ENCODE measurements around the gene PLEKHA6.
A peak's percentile ranks its signal among the peaks of the same experiment; 100 is the strongest.

The PLEKHA6 gene

DNA sequence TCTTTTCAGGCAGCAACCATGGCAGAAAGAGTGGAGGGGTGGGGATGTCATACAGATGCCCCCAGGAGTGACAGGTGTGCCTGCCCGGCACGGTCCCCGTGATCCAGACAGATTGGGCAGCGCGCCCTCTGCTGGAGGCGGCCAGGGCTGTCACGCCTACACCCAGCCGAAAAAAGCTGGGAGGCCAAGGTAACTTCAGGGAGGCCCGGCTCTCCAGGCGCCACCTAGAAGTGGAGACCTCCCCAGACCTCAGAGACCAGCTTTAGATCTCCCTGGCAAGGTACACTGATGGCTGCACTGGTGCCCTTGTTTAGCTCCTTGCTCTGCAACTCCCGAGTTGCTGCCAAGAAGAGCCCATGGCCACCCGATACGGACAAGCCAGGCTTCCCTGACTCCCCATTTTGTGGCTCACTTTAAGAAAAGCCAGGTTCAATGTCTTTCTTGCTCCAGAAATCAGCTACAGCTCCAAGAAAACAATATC is 152.6 kb downstream of the PLEKHA6 start:
- no peak overlapping the region for H3K9ac ChIP-seq (ENCODE audit: low read depth, low read length)
- H3K36me3 ChIP-seq (ENCODE audit: insufficient read depth, low read length), result no peaks in the 10 kb centered on the region
- H3K27me3 ChIP-seq (ENCODE audit: control insufficient read depth, insufficient read depth, low read length), result peaks cover 47% of the 10 kb centered on the region
- H3K9me3 ChIP-seq (replicated peaks; ENCODE audit: low read length), result no peaks in the 10 kb centered on the region
- no peak overlapping the region for H3K4me3 ChIP-seq (ENCODE audit: low read length)
- H3K4me2 ChIP-seq (ENCODE audit: low read length), result no peak overlapping the region
- H3K4me1 ChIP-seq (ENCODE audit: control insufficient read depth, insufficient read depth, low read length), result no peaks in the 10 kb centered on the region

GRCh38 chr1:204206121-204206520 is 153.6 kb downstream of the PLEKHA6 start:
- Histone ChIP-seq H3K4me3 (ENCODE audit: low read length) (no peak overlapping the region), H3K4me1 (ENCODE audit: control insufficient read depth, insufficient read depth, low read length) (no peaks in the 10 kb centered on the region), H3K36me3 (ENCODE audit: insufficient read depth, low read length) (no peaks in the 10 kb centered on the region), H3K4me2 (ENCODE audit: low read length) (no peak overlapping the region), H3K9me3 (replicated peaks; ENCODE audit: low read length) (no peaks in the 10 kb centered on the region), H3K27me3 (ENCODE audit: control insufficient read depth, insufficient read depth, low read length) (peaks cover 41% of the 10 kb centered on the region), H3K9ac (ENCODE audit: low read depth, low read length) (no peak overlapping the region)

DNA sequence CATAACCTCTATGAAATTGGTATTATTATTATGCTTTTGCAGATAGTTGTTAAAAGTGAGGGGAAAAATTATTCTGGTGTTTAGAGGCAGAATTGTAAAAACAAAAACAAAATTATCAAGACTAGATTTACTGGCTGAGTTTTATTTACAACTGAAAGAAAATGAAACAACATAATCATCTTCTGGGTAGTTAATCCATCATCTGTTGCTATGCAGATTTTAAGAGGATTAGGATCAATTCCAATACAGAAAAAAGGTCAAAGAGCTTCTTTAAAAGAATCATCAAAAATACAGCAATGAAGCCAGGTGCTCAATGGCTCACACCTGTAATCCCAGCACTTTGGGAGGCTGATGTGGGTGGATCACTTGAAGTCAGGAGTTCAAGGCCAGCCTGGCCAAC is 154.2 kb downstream of the PLEKHA6 start:
- Histone ChIP-seq H3K4me1 (ENCODE audit: control insufficient read depth, insufficient read depth, low read length) (no peaks in the 10 kb centered on the region), H3K4me3 (ENCODE audit: low read length) (no peak overlapping the region), H3K4me2 (ENCODE audit: low read length) (no peak overlapping the region), H3K9me3 (replicated peaks; ENCODE audit: low read length) (no peaks in the 10 kb centered on the region), H3K27me3 (ENCODE audit: control insufficient read depth, insufficient read depth, low read length) (peaks cover 38% of the 10 kb centered on the region), H3K9ac (ENCODE audit: low read depth, low read length) (no peak overlapping the region), H3K36me3 (ENCODE audit: insufficient read depth, low read length) (no peaks in the 10 kb centered on the region)

GRCh38 chr1:204204944-204205343 is 154.8 kb downstream of the PLEKHA6 start:
- H3K27me3 ChIP-seq (ENCODE audit: control insufficient read depth, insufficient read depth, low read length), result peaks cover 35% of the 10 kb centered on the region
- H3K36me3 ChIP-seq (ENCODE audit: insufficient read depth, low read length), result no peaks in the 10 kb centered on the region
- H3K4me1 ChIP-seq (ENCODE audit: control insufficient read depth, insufficient read depth, low read length), result no peaks in the 10 kb centered on the region
- H3K4me3 ChIP-seq (ENCODE audit: low read length), result no peak overlapping the region
- no peak overlapping the region for H3K9ac ChIP-seq (ENCODE audit: low read depth, low read length)
- no peak overlapping the region for H3K4me2 ChIP-seq (ENCODE audit: low read length)
- H3K9me3 ChIP-seq (replicated peaks; ENCODE audit: low read length), result no peaks in the 10 kb centered on the region

DNA sequence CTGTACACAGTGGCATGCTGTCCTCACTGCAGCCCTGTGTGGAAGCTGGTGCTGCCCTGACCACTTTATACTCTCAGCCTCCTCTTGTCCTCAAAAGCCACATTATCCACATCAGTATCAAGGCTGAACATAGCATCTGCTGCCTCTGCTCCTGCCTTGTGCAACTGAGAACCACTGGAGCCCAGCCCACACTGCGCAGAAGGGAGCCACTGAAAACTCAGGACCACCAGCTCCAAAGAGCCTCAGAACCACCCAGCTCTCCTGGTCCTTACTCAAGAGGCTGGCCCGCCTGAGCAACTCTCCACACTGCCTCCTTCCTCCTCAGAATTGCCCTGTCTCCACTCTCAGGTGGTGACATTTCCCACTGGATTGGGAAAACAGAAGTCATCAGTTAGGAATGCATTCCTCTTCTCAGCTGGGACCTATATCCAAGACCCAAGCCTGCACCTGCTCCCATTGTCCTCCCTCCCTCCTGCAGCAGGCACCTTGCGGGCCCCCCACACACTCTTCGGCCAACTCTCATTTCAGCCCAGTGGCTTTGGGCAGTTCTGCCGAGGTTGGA is 156.4 kb downstream of the PLEKHA6 start:
- Histone ChIP-seq H3K27me3 (ENCODE audit: control insufficient read depth, insufficient read depth, low read length) (peaks cover 34% of the 10 kb centered on the region), H3K4me3 (ENCODE audit: low read length) (no peak overlapping the region), H3K4me1 (ENCODE audit: control insufficient read depth, insufficient read depth, low read length) (peaks cover 13% of the 10 kb centered on the region), H3K36me3 (ENCODE audit: insufficient read depth, low read length) (no peaks in the 10 kb centered on the region), H3K4me2 (ENCODE audit: low read length) (no peak overlapping the region), H3K9ac (ENCODE audit: low read depth, low read length) (no peak overlapping the region), H3K9me3 (replicated peaks; ENCODE audit: low read length) (no peaks in the 10 kb centered on the region)

DNA sequence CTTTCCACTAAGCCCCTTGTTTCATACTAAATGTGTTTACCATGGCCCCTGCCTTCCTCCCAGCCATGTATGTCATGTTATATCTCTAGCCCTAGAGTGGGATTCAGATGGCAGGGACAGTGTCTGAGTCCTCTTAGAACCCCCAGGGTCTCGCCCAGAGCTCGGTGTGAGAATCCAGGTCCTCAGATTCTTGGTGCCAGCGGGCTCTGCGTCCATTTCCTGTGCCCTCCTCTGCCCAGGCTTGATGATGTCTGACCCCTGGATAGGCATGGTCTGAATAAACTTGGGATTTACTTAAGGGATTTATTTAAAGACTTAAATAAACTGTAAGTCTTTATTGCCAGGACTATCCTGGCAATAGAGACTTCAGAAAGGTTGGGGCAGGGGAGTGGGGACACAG is 157.2 kb downstream of the PLEKHA6 start:
- H3K4me1 ChIP-seq (ENCODE audit: control insufficient read depth, insufficient read depth, low read length), result peaks cover 16% of the 10 kb centered on the region
- no peak overlapping the region for H3K9ac ChIP-seq (ENCODE audit: low read depth, low read length)
- H3K9me3 ChIP-seq (replicated peaks; ENCODE audit: low read length), result no peaks in the 10 kb centered on the region
- no peak overlapping the region for H3K4me3 ChIP-seq (ENCODE audit: low read length)
- no peaks in the 10 kb centered on the region for H3K36me3 ChIP-seq (ENCODE audit: insufficient read depth, low read length)
- H3K27me3 ChIP-seq (ENCODE audit: control insufficient read depth, insufficient read depth, low read length), result peaks cover 34% of the 10 kb centered on the region
- no peak overlapping the region for H3K4me2 ChIP-seq (ENCODE audit: low read length)

DNA sequence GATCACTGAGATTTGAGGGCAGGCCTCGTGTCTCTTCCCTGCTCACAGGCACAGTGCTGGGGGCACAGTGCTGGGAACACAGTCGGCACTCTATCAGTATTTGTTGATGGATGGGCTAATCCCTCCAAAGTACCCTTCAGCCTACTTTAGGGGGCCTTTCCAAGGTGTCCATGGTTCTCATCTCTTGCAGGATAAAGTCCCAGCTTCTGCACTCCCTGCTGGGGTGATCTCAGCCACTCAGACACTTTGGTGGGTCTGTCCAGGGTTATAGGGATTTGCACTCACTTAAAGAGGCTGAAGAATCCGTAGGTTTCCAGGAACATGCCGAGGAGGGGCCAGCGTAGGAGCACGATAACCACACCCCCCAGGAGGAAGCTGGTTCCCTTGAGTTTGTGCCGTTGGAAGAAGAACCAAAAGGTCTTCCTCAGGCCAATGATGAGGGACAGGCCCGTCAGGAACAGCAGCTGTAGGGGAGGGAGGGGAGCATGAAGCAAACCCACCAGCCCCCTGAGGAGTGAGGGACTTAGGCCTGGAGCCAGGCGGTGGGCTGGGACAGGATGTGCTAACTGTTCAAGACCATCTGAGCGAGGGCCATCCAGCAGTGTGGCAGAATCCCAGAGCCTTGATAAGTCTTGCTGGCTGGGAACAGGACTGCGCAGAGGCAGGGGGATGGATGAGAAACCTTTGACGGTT is 158.2 kb downstream of the PLEKHA6 start:
- H3K4me1 ChIP-seq (ENCODE audit: control insufficient read depth, insufficient read depth, low read length), result peaks cover 16% of the 10 kb centered on the region
- peaks cover 34% of the 10 kb centered on the region for H3K27me3 ChIP-seq (ENCODE audit: control insufficient read depth, insufficient read depth, low read length)
- no peaks in the 10 kb centered on the region for H3K9me3 ChIP-seq (replicated peaks; ENCODE audit: low read length)
- no peak overlapping the region for H3K9ac ChIP-seq (ENCODE audit: low read depth, low read length)
- no peaks in the 10 kb centered on the region for H3K36me3 ChIP-seq (ENCODE audit: insufficient read depth, low read length)
- no peak overlapping the region for H3K4me3 ChIP-seq (ENCODE audit: low read length)
- H3K4me2 ChIP-seq (ENCODE audit: low read length), result no peak overlapping the region

DNA sequence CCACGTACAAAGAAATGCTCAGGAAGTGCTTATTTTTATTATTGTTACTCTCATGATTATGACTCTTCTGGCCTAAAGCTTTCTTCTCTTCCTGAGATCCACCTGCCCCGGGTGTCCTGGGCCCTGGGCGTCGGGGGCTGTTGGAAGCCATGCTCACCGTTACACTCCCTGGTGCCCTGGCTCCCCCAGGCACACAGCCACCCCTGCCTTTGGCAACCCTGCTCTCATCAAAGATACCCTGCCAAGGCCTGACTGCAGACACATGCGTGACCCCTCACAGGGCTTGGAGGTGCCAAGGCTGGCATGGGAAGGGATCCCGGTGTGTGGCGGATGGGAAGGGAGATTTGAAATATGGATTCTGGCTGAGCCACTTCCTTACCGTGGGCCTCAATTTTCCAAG is 160.2 kb downstream of the PLEKHA6 start:
- Histone ChIP-seq H3K4me1 (ENCODE audit: control insufficient read depth, insufficient read depth, low read length) (peaks cover 16% of the 10 kb centered on the region), H3K36me3 (ENCODE audit: insufficient read depth, low read length) (no peaks in the 10 kb centered on the region), H3K9ac (ENCODE audit: low read depth, low read length) (no peak overlapping the region), H3K4me3 (ENCODE audit: low read length) (no peak overlapping the region), H3K4me2 (ENCODE audit: low read length) (no peak overlapping the region), H3K27me3 (ENCODE audit: control insufficient read depth, insufficient read depth, low read length) (peaks cover 29% of the 10 kb centered on the region), H3K9me3 (replicated peaks; ENCODE audit: low read length) (no peaks in the 10 kb centered on the region)

GRCh38 chr1:204198348-204199340 is 161.1 kb downstream of the PLEKHA6 start:
- no peaks in the 10 kb centered on the region for H3K36me3 ChIP-seq (ENCODE audit: insufficient read depth, low read length)
- H3K9ac ChIP-seq (ENCODE audit: low read depth, low read length), result no peak overlapping the region
- no peaks in the 10 kb centered on the region for H3K9me3 ChIP-seq (replicated peaks; ENCODE audit: low read length)
- no peak overlapping the region for H3K4me2 ChIP-seq (ENCODE audit: low read length)
- peaks cover 34% of the 10 kb centered on the region for H3K27me3 ChIP-seq (ENCODE audit: control insufficient read depth, insufficient read depth, low read length)
- H3K4me3 ChIP-seq (ENCODE audit: low read length), result peak overlapping the region; percentile 23
- peaks cover 16% of the 10 kb centered on the region for H3K4me1 ChIP-seq (ENCODE audit: control insufficient read depth, insufficient read depth, low read length)

DNA sequence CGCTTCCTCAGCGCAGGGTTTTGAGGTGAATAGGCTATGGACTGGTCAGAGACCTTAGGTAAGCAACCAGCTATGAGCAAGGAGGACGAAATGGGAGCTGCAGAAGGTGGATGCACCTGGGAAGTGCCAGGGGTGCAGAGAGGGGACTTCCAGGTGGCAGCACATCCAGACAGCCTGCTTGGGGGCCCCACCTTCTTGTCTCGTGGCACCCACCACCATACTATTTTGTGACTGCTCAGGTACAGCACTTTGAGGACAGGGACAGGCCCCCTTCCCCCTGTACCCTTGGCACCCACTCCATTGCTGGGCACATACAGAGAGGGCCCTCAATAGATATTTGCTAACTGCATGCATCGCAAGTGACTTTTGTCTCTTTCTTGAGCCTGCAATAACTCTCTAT is 162.7 kb downstream of the PLEKHA6 start:
- Histone ChIP-seq H3K9me3 (replicated peaks; ENCODE audit: low read length) (no peaks in the 10 kb centered on the region), H3K4me1 (ENCODE audit: control insufficient read depth, insufficient read depth, low read length) (peaks cover 16% of the 10 kb centered on the region), H3K9ac (ENCODE audit: low read depth, low read length) (no peak overlapping the region), H3K4me2 (ENCODE audit: low read length) (no peak overlapping the region), H3K4me3 (ENCODE audit: low read length) (no peak overlapping the region), H3K36me3 (ENCODE audit: insufficient read depth, low read length) (no peaks in the 10 kb centered on the region), H3K27me3 (ENCODE audit: control insufficient read depth, insufficient read depth, low read length) (peaks cover 36% of the 10 kb centered on the region)

- Histone ChIP-seq H3K27me3 (ENCODE audit: control insufficient read depth, insufficient read depth, low read length) (peaks cover 44% of the 10 kb centered on the region), H3K4me1 (ENCODE audit: control insufficient read depth, insufficient read depth, low read length) (peaks cover 16% of the 10 kb centered on the region), H3K36me3 (ENCODE audit: insufficient read depth, low read length) (no peaks in the 10 kb centered on the region), H3K9me3 (replicated peaks; ENCODE audit: low read length) (no peaks in the 10 kb centered on the region), H3K4me2 (ENCODE audit: low read length) (no peak within 1 kb of the TSS), H3K4me3 (ENCODE audit: low read length) (no peak within 1 kb of the TSS), H3K9ac (ENCODE audit: low read depth, low read length) (no peak within 1 kb of the TSS)
Observed at GRCh38 chr1:204196068-204196795, 163.5 kb downstream of the PLEKHA6 start, which contains the start of gene KISS1. Gene KISS1 (minus strand): TSS chr1:204196491. CDS start chr1:204192876, 3,615 bp downstream.
